Neural crest cell (in vitro differentiated cells): ENCODE measurements around the gene ADORA2A. TPM values are rescaled to one million over a fixed set of nuclear protein-coding genes. Genes with fewer than 3 reads are reported as not detected.

Source experiments
- DNase-seq: peaks from one replicate; pipeline ENCODE4 v3.0.0; 2021; ENCODE audit warnings: low read depth, mixed read lengths, low spot score
- H3K27ac Mint-ChIP-seq: one replicate; pipeline ENCODE4 v1.8.0; 2021; ENCODE audit warnings: mild to moderate bottlenecking, mixed read lengths; ENCODE audit not compliant: unreplicated experiment
- H3K27me3 Mint-ChIP-seq: 2 replicates; pipeline ENCODE4 v1.8.0; 2021; ENCODE audit warnings: low read depth, mild to moderate bottlenecking, mixed read lengths
- H3K36me3 Mint-ChIP-seq: 2 replicates; pipeline ENCODE4 v1.8.0; 2021; ENCODE audit warnings: low read depth, mild to moderate bottlenecking, mixed read lengths
- H3K4me1 Mint-ChIP-seq: 2 replicates; pipeline ENCODE4 v1.8.0; 2021; ENCODE audit warnings: mixed read lengths
- H3K4me3 Mint-ChIP-seq: one replicate; pipeline ENCODE4 v1.8.0; 2021; ENCODE audit warnings: mild to moderate bottlenecking, mixed read lengths
- H3K9me3 Mint-ChIP-seq: 2 replicates; pipeline ENCODE4 v1.8.0; 2021; ENCODE audit warnings: mixed read lengths
- total RNA-seq: library from RNA; stranded (reverse); gene quantifications from 2 replicates; pipeline ENCODE4 v1.2.1, GENCODE V29; 2021
- TF ChIP-seq, protein P1 (sequence below): fragments of 200-600 bp; sonication (generic); conservative IDR thresholded peaks from 2 replicates; pipeline ENCODE4 v1.5.0; 2021; ENCODE audit warnings: antibody characterized with exemption, mild to moderate bottlenecking

The ADORA2A gene
- total RNA-seq, 1 donor from 2014 or later: 2.8 TPM

DNA sequence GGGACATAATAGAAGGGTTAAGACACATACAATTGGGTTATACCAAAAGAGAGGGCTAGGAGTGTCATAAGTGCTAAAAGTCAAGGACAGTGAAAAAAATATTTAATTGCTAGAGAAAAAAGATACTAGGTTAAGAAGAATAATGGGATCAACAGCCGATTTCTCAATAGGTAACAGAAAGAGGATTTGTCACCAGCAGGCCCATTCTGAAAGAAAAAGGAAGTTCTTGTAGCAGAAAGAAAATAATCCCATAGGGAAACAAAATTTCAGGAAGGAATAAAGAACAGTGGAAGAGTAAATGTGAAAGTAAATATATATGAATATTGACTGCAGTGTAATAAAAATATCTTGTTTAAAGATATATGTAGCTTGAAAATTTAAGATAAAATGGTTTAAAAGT, 43.3 kb upstream of the ADORA2A start:
- no peak for DNase-seq
- TF ChIP-seq, protein P1, sequence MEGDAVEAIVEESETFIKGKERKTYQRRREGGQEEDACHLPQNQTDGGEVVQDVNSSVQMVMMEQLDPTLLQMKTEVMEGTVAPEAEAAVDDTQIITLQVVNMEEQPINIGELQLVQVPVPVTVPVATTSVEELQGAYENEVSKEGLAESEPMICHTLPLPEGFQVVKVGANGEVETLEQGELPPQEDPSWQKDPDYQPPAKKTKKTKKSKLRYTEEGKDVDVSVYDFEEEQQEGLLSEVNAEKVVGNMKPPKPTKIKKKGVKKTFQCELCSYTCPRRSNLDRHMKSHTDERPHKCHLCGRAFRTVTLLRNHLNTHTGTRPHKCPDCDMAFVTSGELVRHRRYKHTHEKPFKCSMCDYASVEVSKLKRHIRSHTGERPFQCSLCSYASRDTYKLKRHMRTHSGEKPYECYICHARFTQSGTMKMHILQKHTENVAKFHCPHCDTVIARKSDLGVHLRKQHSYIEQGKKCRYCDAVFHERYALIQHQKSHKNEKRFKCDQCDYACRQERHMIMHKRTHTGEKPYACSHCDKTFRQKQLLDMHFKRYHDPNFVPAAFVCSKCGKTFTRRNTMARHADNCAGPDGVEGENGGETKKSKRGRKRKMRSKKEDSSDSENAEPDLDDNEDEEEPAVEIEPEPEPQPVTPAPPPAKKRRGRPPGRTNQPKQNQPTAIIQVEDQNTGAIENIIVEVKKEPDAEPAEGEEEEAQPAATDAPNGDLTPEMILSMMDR: no peak
- Mint-ChIP-seq H3K27me3 (no peaks in the 10 kb centered on the region), H3K4me3 (no peak overlapping the region), H3K27ac (no peak overlapping the region), H3K9me3 (no peaks in the 10 kb centered on the region), H3K36me3 (peaks cover 15% of the 10 kb centered on the region), H3K4me1 (no peaks in the 10 kb centered on the region)

DNA sequence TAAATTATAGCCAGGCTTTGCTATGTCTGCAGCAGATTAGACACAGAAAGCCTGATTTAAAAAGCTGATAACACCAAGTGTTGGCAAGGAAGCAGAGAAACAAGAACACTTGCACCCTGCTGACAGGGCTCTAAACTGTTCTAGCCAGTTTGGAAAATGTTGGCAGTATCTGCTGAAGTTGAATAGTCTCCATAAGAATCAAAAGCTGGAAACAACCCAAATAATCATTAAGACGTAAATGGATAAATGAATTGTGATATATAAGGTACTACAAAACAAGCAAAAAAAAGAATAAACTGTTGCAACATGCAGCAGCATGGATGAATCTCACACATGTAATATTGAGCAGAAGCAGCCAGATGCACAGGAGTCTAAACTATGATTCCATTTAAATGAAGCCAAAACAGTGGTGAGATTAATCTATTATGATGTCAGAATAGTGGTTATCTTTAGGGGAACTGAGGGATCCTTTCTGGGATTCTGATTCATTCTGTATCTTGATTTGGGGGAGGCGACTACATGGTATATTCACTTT, 40.4 kb upstream of the ADORA2A start:
- Mint-ChIP-seq H3K27ac (no peak overlapping the region), H3K4me1 (peaks cover 5% of the 10 kb centered on the region), H3K36me3 (peaks cover 9% of the 10 kb centered on the region), H3K27me3 (no peaks in the 10 kb centered on the region), H3K9me3 (no peaks in the 10 kb centered on the region), H3K4me3 (no peak overlapping the region)
- no peak for DNase-seq
- TF ChIP-seq, protein P1: no peak

DNA sequence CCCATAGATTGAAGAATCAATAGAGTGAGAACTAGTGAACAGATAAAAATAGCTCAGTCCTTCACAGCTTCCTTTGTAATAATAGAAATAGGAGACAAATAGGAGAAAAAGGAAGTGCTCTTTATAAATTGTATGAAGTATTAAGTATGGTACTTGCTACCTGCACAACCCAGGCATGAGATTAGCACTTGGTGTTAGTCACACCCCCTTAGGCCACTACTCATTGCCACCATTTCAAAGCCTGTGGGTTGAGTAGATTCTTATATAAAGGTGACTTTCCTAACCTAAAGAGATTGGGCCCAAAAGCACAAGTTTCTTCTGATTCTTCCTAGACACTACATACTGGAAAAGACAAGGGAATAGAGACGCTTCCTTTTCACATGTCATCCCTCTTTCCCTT, 37.7 kb upstream of the ADORA2A start:
- H3K4me3 Mint-ChIP-seq: no peak overlapping the region
- TF ChIP-seq, protein P1: no peak
- no peaks in the 10 kb centered on the region for H3K9me3 Mint-ChIP-seq
- H3K4me1 Mint-ChIP-seq: peaks cover 5% of the 10 kb centered on the region
- no peak for DNase-seq
- peaks cover 8% of the 10 kb centered on the region for H3K36me3 Mint-ChIP-seq
- no peak overlapping the region for H3K27ac Mint-ChIP-seq
- H3K27me3 Mint-ChIP-seq: no peaks in the 10 kb centered on the region

DNA sequence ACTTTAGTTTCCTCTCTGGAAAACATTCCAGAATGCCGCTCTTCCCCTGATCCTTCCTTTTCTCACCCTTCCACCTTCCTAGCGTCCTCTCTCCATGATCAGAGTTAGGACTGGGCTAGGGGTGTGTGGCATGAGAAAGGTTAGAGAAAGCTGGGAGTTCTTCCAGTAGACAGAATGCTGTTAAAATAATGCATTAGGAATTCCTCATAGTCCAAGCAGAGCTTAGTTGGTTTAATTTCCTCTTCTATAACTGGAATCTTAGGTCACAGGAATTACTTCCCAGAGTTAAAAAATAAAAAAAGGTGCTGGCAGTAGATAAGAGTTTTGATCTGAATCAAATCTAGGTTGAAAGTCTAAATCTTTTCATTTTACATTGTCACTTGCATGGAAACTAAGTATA, 37.2 kb upstream of the ADORA2A start:
- H3K27me3 Mint-ChIP-seq: no peaks in the 10 kb centered on the region
- no peak overlapping the region for H3K4me3 Mint-ChIP-seq
- TF ChIP-seq, protein P1: no peak
- H3K36me3 Mint-ChIP-seq: peaks cover 8% of the 10 kb centered on the region
- H3K4me1 Mint-ChIP-seq: peaks cover 5% of the 10 kb centered on the region
- no peak for DNase-seq
- H3K27ac Mint-ChIP-seq: no peak overlapping the region
- H3K9me3 Mint-ChIP-seq: no peaks in the 10 kb centered on the region

DNA sequence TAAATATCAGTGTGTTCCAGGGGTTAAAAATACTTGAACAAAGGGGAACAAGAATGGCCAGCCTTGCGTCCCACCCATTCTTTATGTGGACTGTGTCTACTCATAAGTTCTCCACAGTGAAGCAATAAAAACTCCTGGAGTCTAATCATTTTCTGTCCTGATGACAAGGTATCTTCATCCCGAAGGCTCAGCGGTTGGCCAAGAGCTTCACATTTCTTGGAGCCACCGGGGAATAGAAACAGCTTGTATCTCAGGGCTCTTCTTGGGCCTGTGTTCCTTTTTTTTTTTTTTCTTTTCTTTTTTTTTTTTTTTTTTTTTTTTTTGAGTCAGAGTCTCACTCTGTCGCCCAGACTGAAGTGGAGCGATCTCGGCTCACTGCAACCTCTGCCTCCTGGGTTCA, 36.8 kb upstream of the ADORA2A start:
- TF ChIP-seq, protein P1: no peak
- no peak overlapping the region for H3K4me3 Mint-ChIP-seq
- no peak for DNase-seq
- no peaks in the 10 kb centered on the region for H3K27me3 Mint-ChIP-seq
- peaks cover 8% of the 10 kb centered on the region for H3K36me3 Mint-ChIP-seq
- H3K4me1 Mint-ChIP-seq: peaks cover 5% of the 10 kb centered on the region
- no peak overlapping the region for H3K27ac Mint-ChIP-seq
- H3K9me3 Mint-ChIP-seq: no peaks in the 10 kb centered on the region

DNA sequence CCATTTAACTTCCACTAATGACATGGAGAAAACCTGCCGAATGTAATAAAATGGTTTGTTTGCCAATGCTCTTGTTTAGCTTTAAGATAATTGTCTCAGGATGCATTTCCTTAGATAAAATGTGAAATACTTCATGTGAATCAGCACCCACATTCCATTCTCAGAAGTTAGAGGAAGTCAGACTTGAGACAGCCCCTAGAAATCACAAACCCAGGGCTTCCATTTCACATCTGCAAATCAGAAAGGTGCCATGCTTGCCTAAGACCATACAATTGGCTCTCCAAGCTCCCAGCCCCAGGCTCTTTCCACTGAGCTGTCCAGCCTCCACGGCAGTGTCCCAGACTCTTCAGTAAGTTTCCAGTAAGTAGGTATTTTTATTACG, 35.6 kb upstream of the ADORA2A start:
- H3K27ac Mint-ChIP-seq: no peak overlapping the region
- no peak for DNase-seq
- peaks cover 9% of the 10 kb centered on the region for H3K36me3 Mint-ChIP-seq
- no peaks in the 10 kb centered on the region for H3K27me3 Mint-ChIP-seq
- H3K4me1 Mint-ChIP-seq: peaks cover 5% of the 10 kb centered on the region
- no peak overlapping the region for H3K4me3 Mint-ChIP-seq
- no peaks in the 10 kb centered on the region for H3K9me3 Mint-ChIP-seq
- TF ChIP-seq, protein P1: no peak
